ENCODE data around the gene ESRRA. TPM values are rescaled to one million over a fixed set of nuclear protein-coding genes. Genes with fewer than 3 reads are reported as not detected.

Gene ESRRA
- total and polyA plus RNA-seq, 2 of the 8 experiments (the other 6 are each of a cell fraction or from before 2014, with no cell fraction given), result 18.2 to 37.0 TPM

DNA sequence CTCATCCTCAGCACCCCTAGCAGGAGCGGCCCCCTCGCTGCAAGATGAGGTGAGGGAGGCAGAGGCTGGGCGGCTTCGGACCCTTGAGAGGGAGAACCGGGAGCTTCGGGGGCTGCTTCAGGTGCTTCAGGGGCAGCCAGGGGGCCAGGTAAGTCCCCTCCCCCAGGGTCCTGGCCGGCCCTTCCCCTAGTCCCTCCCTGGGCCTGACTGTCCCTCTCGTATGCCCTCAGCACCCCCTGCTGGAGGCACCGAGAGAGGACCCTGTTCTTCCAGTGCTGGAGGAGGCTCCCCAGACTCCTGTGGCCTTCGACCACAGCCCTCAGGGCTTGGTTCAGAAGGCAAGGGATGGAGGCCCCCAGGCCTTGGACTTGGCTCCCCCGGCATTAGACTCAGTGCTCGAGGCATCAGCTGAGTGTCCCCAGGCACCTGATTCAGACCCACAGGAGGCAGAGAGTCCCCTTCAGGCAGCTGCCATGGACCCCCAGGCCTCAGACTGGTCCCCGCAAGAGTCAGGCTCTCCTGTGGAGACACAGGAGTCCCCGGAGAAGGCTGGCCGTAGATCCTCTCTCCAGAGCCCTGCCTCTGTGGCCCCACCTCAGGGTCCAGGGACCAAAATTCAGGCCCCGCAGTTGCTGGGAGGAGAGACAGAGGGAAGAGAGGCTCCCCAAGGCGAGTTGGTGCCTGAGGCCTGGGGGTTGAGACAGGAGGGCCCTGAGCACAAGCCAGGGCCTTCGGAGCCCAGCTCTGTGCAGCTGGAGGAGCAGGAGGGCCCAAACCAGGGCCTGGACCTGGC lies 38.6 kb downstream of the ESRRA start:
- Histone ChIP-seq H2BK120ac (replicated peaks; ENCODE audit: low read depth, low read length) (no peak overlapping the region), H4K20me1 (replicated peaks in 1 of 2; ENCODE audit: control insufficient read depth in 1 of 2, insufficient read depth in 2 of 2, low read length in 2 of 2) (peaks cover 0 to 2% of the 10 kb centered on the region in 2 experiments), H3K36me3 (ENCODE audit: control insufficient read depth in 2 of 4, insufficient read depth in 4 of 4, low read length in 3 of 4) (no peaks in the 10 kb centered on the region), H3K23me2 (ENCODE audit: low read depth, low read length) (peaks cover 11% of the 10 kb centered on the region; the same call in 1 of the 2 replicates), H2BK20ac (ENCODE audit: low read length) (no peak overlapping the region), H4K8ac (ENCODE audit: extremely low read depth, insufficient read depth, low read length) (no peak overlapping the region), H2BK5ac (ENCODE audit: low read depth, low read length) (no peak overlapping the region), H3K4ac (replicated peaks; ENCODE audit: insufficient read length, low read depth, low read length) (no peak overlapping the region), H3K79me2 (ENCODE audit: control insufficient read depth in 1 of 2, insufficient read depth in 2 of 2, low read length in 2 of 2) (no peaks in the 10 kb centered on the region), H3K27me3 (replicated peaks in 1 of 4; ENCODE audit: control insufficient read depth in 3 of 4, extremely low read depth in 1 of 4, insufficient read depth in 3 of 4, low read length in 3 of 4) (peaks cover 0 to 2% (median 0%) of the 10 kb centered on the region in 4 experiments; a peak in 1 of 7 replicates), H3K27ac (ENCODE audit: low read depth, low read length) (no peak overlapping the region), H3K18ac (ENCODE audit: extremely low read depth, low read length) (no peak overlapping the region), H3K9ac (replicated peaks in 1 of 4; ENCODE audit: extremely low read depth in 1 of 4, low read depth in 3 of 4, low read length in 3 of 4) (no peak overlapping the region), H3K56ac (replicated peaks; ENCODE audit: insufficient read length, low read depth, low read length) (no peak overlapping the region), H3K79me1 (ENCODE audit: low read depth, low read length) (no peaks in the 10 kb centered on the region), H2BK12ac (ENCODE audit: low read depth, low read length) (no peak overlapping the region), H3K23ac (ENCODE audit: insufficient read length) (no peak overlapping the region), H3K9me3 (ENCODE audit: insufficient read depth in 2 of 2, low read depth in 1 of 2, low read length in 1 of 2) (no peaks in the 10 kb centered on the region), H3K14ac (ENCODE audit: insufficient read length) (no peak overlapping the region), H4K91ac (replicated peaks; ENCODE audit: insufficient read length, low read length) (no peak overlapping the region), H3K4me1 (replicated peaks in 1 of 4; ENCODE audit: control insufficient read depth in 3 of 4, insufficient read depth in 4 of 4, low read length in 3 of 4) (peaks cover 0 to 29% (median 19%) of the 10 kb centered on the region in 4 experiments; a peak in 6 of 7 replicates), H2AK5ac (ENCODE audit: low read depth, low read length) (no peak overlapping the region), H3K4me2 (ENCODE audit: insufficient read depth in 1 of 2, low read depth in 2 of 2, low read length in 2 of 2) (no peak overlapping the region), H2BK15ac (ENCODE audit: low read length) (no peak overlapping the region), H2AFZ (ENCODE audit: low read length) (no peak overlapping the region), H3K4me3 (ENCODE audit: extremely low read depth in 1 of 4, insufficient read depth in 2 of 4, low read depth in 3 of 4, low read length in 4 of 4) (no peak overlapping the region), H4K5ac (ENCODE audit: insufficient read length, low read depth, low read length) (no peak overlapping the region)
- CTCF ChIA-PET (ENCODE audit: partially characterized antibody), result interaction anchor here (0.6 to 37.6 kb wide), 17 partner anchors 7 to 361 kb away, joined by 3 to 614 read pairs (median 4); partner anchors contain the start of genes CATSPERZ, CCDC88B, ESRRA and PRDX5
- POLR2A ChIA-PET (ENCODE audit: partially characterized antibody), result interaction anchor here (0.9 to 6.1 kb wide), 4 partner anchors 9 to 27 kb away, joined by 3 to 38 read pairs (median 8); partner anchors contain the start of genes PRDX5 and TRMT112
- FAIRE-seq, result no peak
- DNase-seq (ENCODE audit: low read depth in 1 of 2, low spot score in 2 of 2), result no peak
- TF ChIP-seq KDM4A (IDR thresholded peaks at IDR 0.05; ENCODE audit: low read depth, low read length, severe bottlenecking) (no peak), RAD21 (IDR thresholded peaks at IDR 0.05 in 1 of 2, conservative IDR thresholded peaks at IDR 0.05 in 1 of 2; ENCODE audit: low read depth in 2 of 2, low read length in 2 of 2) (peak; percentile 69 to 83)
- TF ChIP-seq, protein P1, sequence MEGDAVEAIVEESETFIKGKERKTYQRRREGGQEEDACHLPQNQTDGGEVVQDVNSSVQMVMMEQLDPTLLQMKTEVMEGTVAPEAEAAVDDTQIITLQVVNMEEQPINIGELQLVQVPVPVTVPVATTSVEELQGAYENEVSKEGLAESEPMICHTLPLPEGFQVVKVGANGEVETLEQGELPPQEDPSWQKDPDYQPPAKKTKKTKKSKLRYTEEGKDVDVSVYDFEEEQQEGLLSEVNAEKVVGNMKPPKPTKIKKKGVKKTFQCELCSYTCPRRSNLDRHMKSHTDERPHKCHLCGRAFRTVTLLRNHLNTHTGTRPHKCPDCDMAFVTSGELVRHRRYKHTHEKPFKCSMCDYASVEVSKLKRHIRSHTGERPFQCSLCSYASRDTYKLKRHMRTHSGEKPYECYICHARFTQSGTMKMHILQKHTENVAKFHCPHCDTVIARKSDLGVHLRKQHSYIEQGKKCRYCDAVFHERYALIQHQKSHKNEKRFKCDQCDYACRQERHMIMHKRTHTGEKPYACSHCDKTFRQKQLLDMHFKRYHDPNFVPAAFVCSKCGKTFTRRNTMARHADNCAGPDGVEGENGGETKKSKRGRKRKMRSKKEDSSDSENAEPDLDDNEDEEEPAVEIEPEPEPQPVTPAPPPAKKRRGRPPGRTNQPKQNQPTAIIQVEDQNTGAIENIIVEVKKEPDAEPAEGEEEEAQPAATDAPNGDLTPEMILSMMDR (IDR thresholded peaks at IDR 0.05; ENCODE audit: control extremely low read depth in 1 of 3, insufficient read depth in 1 of 3, low read depth in 1 of 3, low read length in 3 of 3), result peak in 2 of 3 experiments; percentile 64 to 68; a peak in 3 of 4 replicates
- TF ChIP-seq, protein P2, sequence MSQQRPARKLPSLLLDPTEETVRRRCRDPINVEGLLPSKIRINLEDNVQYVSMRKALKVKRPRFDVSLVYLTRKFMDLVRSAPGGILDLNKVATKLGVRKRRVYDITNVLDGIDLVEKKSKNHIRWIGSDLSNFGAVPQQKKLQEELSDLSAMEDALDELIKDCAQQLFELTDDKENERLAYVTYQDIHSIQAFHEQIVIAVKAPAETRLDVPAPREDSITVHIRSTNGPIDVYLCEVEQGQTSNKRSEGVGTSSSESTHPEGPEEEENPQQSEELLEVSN (IDR thresholded peaks at IDR 0.05), result no peak
- WGBS, 2 experiments (ENCODE audit: extremely low coverage in 1 of 2, insufficient coverage in 1 of 2, insufficient read length in 1 of 2, insufficient replicate concordance in 2 of 2, low coverage in 1 of 2, low lambda C conversion rate in 2 of 2, missing lambda C conversion rate in 1 of 2), result 82% methylated on average over 15 of the region's 18 CpGs; no CpG with 5 or more reads in 1 of the 2 experiments
